Subcutaneous abdominal adipose tissue (tissue), 5 donors: ENCODE measurements around the gene EMC9.

ENCODE experiments used
- H3K27ac ChIP-seq: one replicate; pipeline ENCODE4 v1.7.0; 2013; ENCODE audit warnings: low read depth, mild to moderate bottlenecking, inconsistent platforms, low read length, moderate library complexity
- H3K27me3 ChIP-seq, 5 donors: one replicate each; pipeline ENCODE4 v1.7.0; 2013; ENCODE audit warnings: low read length in 5 of 5, inconsistent platforms in 1 of 5; ENCODE audit not compliant: control insufficient read depth in 5 of 5, insufficient read depth in 4 of 5
- H3K36me3 ChIP-seq, 5 donors: one replicate each; pipeline ENCODE4 v1.7.0; 2013; ENCODE audit warnings: low read length in 5 of 5; ENCODE audit not compliant: control insufficient read depth in 5 of 5, insufficient read depth in 5 of 5
- H3K4me1 ChIP-seq, 5 donors: one replicate each; pipeline ENCODE4 v1.7.0; 2013; ENCODE audit warnings: low read length in 5 of 5, mild to moderate bottlenecking in 3 of 5, moderate library complexity in 1 of 5; ENCODE audit not compliant: control insufficient read depth in 5 of 5, insufficient read depth in 5 of 5
- H3K4me3 ChIP-seq, 5 donors: one replicate each; pipeline ENCODE4 v1.7.0; 2013; ENCODE audit warnings: low read length in 5 of 5, low read depth in 1 of 5
- H3K9ac ChIP-seq, 5 donors: one replicate each; pipeline ENCODE4 v1.7.0; 2013; ENCODE audit warnings: low read length in 5 of 5, mild to moderate bottlenecking in 4 of 5, moderate library complexity in 3 of 5
- H3K9me3 ChIP-seq, 5 donors: one replicate each; pipeline ENCODE4 v1.7.0; 2013; ENCODE audit warnings: low read length in 5 of 5; ENCODE audit not compliant: control insufficient read depth in 5 of 5
- donor health status: healthy.
- donor health status: healthy.
- donor health status: healthy.
- donor health status: healthy.
- donor health status: healthy.

Gene EMC9

DNA sequence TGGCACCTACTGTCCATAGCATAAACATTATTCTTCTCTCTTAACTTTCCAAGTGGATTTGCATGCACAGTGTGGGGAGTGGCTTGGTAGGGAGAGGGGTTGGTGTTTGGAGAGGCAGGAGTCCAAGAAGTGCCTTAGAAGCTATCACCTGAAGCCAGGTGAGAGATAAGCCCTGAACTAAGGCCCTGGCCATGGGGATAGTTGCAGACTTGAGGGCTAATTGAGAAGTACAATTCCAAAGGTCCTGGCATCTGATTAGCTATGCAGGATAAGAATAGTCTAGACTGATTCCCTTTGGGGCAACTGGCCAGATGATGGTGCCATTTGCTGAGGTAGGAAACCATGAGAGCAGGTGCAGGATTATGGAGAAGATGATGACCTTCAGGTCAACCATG, 49.3 kb downstream of the EMC9 start:
- peaks cover 12 to 48% (median 31%) of the 10 kb centered on the region in 5 donors for H3K4me1 ChIP-seq
- H3K27me3 ChIP-seq: no peaks in the 10 kb centered on the region
- no peaks in the 10 kb centered on the region for H3K9me3 ChIP-seq
- no peak overlapping the region for H3K9ac ChIP-seq
- no peak overlapping the region for H3K4me3 ChIP-seq
- no peaks in the 10 kb centered on the region for H3K36me3 ChIP-seq
- no peak overlapping the region for H3K27ac ChIP-seq

- H3K4me3 ChIP-seq: no peak overlapping the region
- H3K36me3 ChIP-seq: no peaks in the 10 kb centered on the region
- no peaks in the 10 kb centered on the region for H3K27me3 ChIP-seq
- H3K27ac ChIP-seq: no peak overlapping the region
- peaks cover 6 to 29% (median 20%) of the 10 kb centered on the region in 5 donors for H3K4me1 ChIP-seq
- H3K9ac ChIP-seq: no peak overlapping the region
- H3K9me3 ChIP-seq: no peaks in the 10 kb centered on the region
Observed at GRCh38 chr14:24089890-24090289, 51.5 kb downstream of the EMC9 start.
